SK-N-MC (cell line): Measurements from ENCODE around the gene ECHS1.

ENCODE experiments used
- EZH2 ChIP-seq: fragments of 200-600 bp; sonication (generic); IDR thresholded peaks from one replicate; pipeline ENCODE4 v1.6.1; 2017; ENCODE audit warnings: antibody characterized with exemption
- FOXP2 ChIP-seq: optimal IDR thresholded peaks from 2 replicates; pipeline ENCODE3; 2011; ENCODE audit warnings: mild to moderate bottlenecking, moderate library complexity; ENCODE audit not compliant: insufficient read depth; ENCODE audit errors: extremely low read length, control extremely low read depth

DNA sequence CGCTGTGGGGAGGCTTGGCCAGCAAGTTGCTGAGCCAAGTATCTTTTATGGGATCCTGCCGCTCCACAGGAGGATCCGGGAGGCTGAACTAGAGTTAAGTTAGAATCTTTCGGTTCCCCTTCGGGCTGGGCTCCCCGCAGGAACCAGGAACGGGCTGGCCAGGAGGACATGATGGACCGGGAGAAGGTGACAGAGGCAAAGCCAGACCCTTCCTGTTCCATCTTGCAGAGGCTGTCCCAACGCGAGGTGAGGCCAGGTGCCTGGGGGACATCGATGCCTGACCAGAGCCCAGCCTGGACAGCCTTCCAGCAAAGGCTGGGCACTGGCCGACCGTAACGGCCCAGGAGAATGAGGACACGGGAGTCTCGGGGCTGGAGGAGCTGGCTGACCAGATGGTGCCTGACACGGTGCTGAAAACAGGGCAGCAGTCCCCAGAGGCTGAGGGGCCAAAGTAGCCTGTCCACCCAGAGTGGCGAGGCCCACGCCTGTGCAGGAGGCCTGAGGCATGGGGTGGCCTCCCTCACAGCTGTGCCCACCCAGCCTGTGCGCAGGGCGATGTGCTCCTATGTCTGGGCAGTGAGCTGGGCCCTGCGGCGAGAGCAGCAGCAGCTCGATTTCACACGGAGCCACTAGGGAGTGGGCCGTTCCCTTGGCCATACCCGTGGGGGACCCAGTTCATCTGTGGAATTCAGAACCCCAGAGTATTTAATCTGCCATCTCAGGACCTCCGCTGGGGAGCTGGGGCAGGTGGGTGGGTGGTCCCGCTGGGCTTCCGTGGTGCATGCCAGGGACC, 4.1 kb upstream of the ECHS1 start:
- TF ChIP-seq EZH2 = no peak
- TF ChIP-seq FOXP2 = no peak
